ENCODE data around the gene BTAF1.

- TF ChIP-seq EP300 (IDR thresholded peaks at IDR 0.05) = no peak
- no peak for TF ChIP-seq CTCF (IDR thresholded peaks at IDR 0.05)
- TF ChIP-seq POLR2A (IDR thresholded peaks at IDR 0.05) = no peak
Measured at GRCh38 chr10:91875779-91876178, 47.8 kb upstream of the BTAF1 start.
